GM18505 (cell line): ENCODE measurements around the gene TTC33.

Source experiments
- ATAC-seq: cut with Tn5 transposase; IDR thresholded peaks from one replicate; pipeline ENCODE4 v1.9.1; 2021; ENCODE audit not compliant: unreplicated experiment
- POLR2A ChIP-seq: IDR thresholded peaks from 4 replicates; pipeline ENCODE4 v1.6.1; 2011; ENCODE audit warnings: borderline replicate concordance; ENCODE audit not compliant: insufficient read depth, insufficient read length; ENCODE audit errors: extremely low read depth

The TTC33 gene

DNA sequence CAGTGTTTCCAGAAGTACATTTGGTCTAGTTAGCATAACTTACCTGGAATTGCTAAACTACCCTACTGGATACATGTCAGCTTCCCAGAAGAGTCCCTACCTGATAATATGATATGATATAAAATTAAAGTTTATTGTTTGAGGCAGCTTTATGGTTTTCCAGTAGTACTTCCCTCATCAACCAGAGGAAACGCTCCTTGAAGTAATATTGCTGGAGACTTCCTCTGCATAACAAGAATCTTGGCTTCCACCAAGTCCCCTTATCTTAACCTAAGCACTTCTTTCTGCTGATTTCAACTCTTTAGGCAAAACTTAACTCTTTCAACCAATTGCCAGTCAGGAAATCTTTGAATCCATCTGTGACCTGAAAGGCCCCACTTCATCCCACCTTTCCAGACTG is 290.3 kb downstream of the TTC33 start:
- ATAC-seq, result no peak
- no peak for TF ChIP-seq POLR2A

GRCh38 chr5:40464511-40464910 is 291.2 kb downstream of the TTC33 start:
- no peak for TF ChIP-seq POLR2A
- no peak for ATAC-seq
